H9 (cell line): ENCODE measurements around the gene GGT1. TPM values are rescaled to one million over a fixed set of nuclear protein-coding genes. Genes with fewer than 3 reads are reported as not detected.
A peak's percentile ranks its signal among the peaks of the same experiment; 100 is the strongest.

Experiments
- DNase-seq: peaks from one replicate; pipeline ENCODE4 v3.0.0-alpha.2; 2017
- H2AFZ ChIP-seq: one replicate; pipeline ENCODE4 v1.6.1; 2013; ENCODE audit warnings: mild to moderate bottlenecking, low read length, control low read depth, moderate library complexity
- H2AK5ac ChIP-seq: 2 replicates; pipeline ENCODE4 v1.6.1; 2013; ENCODE audit warnings: low read length, control low read depth, mixed read lengths; ENCODE audit not compliant: insufficient read length
- H2BK120ac ChIP-seq: one replicate; pipeline ENCODE4 v1.6.1; 2013; ENCODE audit warnings: low read depth, mild to moderate bottlenecking, low read length, control low read depth, inconsistent platforms; ENCODE audit not compliant: poor library complexity, severe bottlenecking
- H2BK12ac ChIP-seq: 2 replicates; pipeline ENCODE4 v1.6.1; 2013; ENCODE audit warnings: low read length, control low read depth, mixed read lengths, low read depth; ENCODE audit not compliant: insufficient read length
- H2BK15ac ChIP-seq: 2 replicates; pipeline ENCODE4 v1.6.1; 2013; ENCODE audit warnings: low read depth, low read length, control low read depth
- H2BK20ac ChIP-seq: one replicate; pipeline ENCODE4 v1.6.1; 2013; ENCODE audit warnings: low read depth, mild to moderate bottlenecking, low read length, control low read depth, inconsistent platforms; ENCODE audit not compliant: poor library complexity, severe bottlenecking
- H2BK5ac ChIP-seq: 2 replicates; pipeline ENCODE4 v1.6.1; 2013; ENCODE audit warnings: low read length, control low read depth, mixed read lengths; ENCODE audit not compliant: insufficient read length
- H3K14ac ChIP-seq: 2 replicates; pipeline ENCODE4 v1.6.1; 2013; ENCODE audit warnings: low read length, control low read depth; ENCODE audit not compliant: insufficient read depth
- H3K18ac ChIP-seq: 2 replicates; pipeline ENCODE4 v1.6.1; 2013; ENCODE audit warnings: low read depth, mild to moderate bottlenecking, mixed read lengths, low read length, control low read depth; ENCODE audit not compliant: insufficient read length
- H3K23ac ChIP-seq: 2 replicates; pipeline ENCODE4 v1.6.1; 2013; ENCODE audit warnings: low read length, control low read depth, mixed read lengths, low read depth; ENCODE audit not compliant: insufficient read length
- H3K23me2 ChIP-seq: 2 replicates; pipeline ENCODE4 v1.6.1; 2013; ENCODE audit warnings: low read depth, mild to moderate bottlenecking, mixed read lengths, low read length, control low read depth; ENCODE audit not compliant: insufficient read length, poor library complexity, severe bottlenecking
- H3K27ac ChIP-seq: 2 replicates; pipeline ENCODE4 v1.5.1; 2013; ENCODE audit warnings: low read length, control low read depth, mixed read lengths, low read depth; ENCODE audit not compliant: insufficient read length
- H3K27me3 ChIP-seq: 2 replicates; pipeline ENCODE4 v1.6.1; 2013; ENCODE audit warnings: low read length, control low read depth, inconsistent platforms; ENCODE audit not compliant: insufficient read depth
- H3K4ac ChIP-seq: 2 replicates; pipeline ENCODE4 v1.6.1; 2013; ENCODE audit warnings: low read depth, mild to moderate bottlenecking, control low read depth, inconsistent platforms, low read length, moderate library complexity
- H3K4me1 ChIP-seq: 2 replicates; pipeline ENCODE4 v1.6.1; 2013; ENCODE audit warnings: low read length, control low read depth, inconsistent platforms; ENCODE audit not compliant: insufficient read depth
- H3K4me2 ChIP-seq: 2 replicates; pipeline ENCODE4 v1.6.1; 2013; ENCODE audit warnings: low read length, control low read depth, mixed read lengths; ENCODE audit not compliant: insufficient read length, insufficient read depth
- H3K56ac ChIP-seq: 2 replicates; pipeline ENCODE4 v1.6.1; 2013; ENCODE audit warnings: low read depth, mild to moderate bottlenecking, mixed read lengths, low read length, control low read depth; ENCODE audit not compliant: insufficient read length
- H3K79me1 ChIP-seq: 2 replicates; pipeline ENCODE4 v1.6.1; 2013; ENCODE audit warnings: low read depth, mild to moderate bottlenecking, moderate library complexity, low read length, control low read depth, inconsistent platforms; ENCODE audit not compliant: insufficient read depth, poor library complexity, severe bottlenecking
- H3K79me2 ChIP-seq: 2 replicates; pipeline ENCODE4 v1.6.1; 2013; ENCODE audit warnings: low read length, control low read depth, inconsistent platforms; ENCODE audit not compliant: insufficient read depth
- H3K9ac ChIP-seq: 2 replicates; pipeline ENCODE4 v1.6.1; 2013; ENCODE audit warnings: low read length, control low read depth, mixed read lengths; ENCODE audit not compliant: insufficient read length; ENCODE audit errors: extremely low read depth
- H3K9me3 ChIP-seq: one replicate; pipeline ENCODE4 v1.6.1; 2013; ENCODE audit warnings: low read depth, low read length, inconsistent platforms; ENCODE audit not compliant: control insufficient read depth
- H3T11ph ChIP-seq: one replicate; pipeline ENCODE4 v1.6.1; 2013; ENCODE audit warnings: mild to moderate bottlenecking, low read length, control low read depth, inconsistent platforms
- H4K20me1 ChIP-seq: one replicate; pipeline ENCODE4 v1.6.1; 2013; ENCODE audit not compliant: control insufficient read depth, insufficient read length, insufficient read depth
- H4K5ac ChIP-seq: 2 replicates; pipeline ENCODE4 v1.6.1; 2013; ENCODE audit warnings: low read depth, mild to moderate bottlenecking, mixed read lengths, low read length, control low read depth; ENCODE audit not compliant: insufficient read length
- H4K8ac ChIP-seq: replicated peaks from 2 replicates; pipeline ENCODE4 v1.6.1; 2013; ENCODE audit warnings: low read length, control low read depth, mixed read lengths, low read depth; ENCODE audit not compliant: insufficient read length
- H4K91ac ChIP-seq: 2 replicates; pipeline ENCODE4 v1.6.1; 2013; ENCODE audit warnings: low read depth, mild to moderate bottlenecking, moderate library complexity, mixed read lengths, low read length, control low read depth; ENCODE audit not compliant: insufficient read length
- H3K27ac Mint-ChIP-seq, 3 experiments: 2 replicates in 2 of 3; 3 replicates in 1 of 3; pipeline ENCODE4 v1.8.0; 2020 to 2021; ENCODE audit warnings: mixed read lengths in 3 of 3, mild to moderate bottlenecking in 1 of 3, moderate library complexity in 1 of 3
- H3K27me3 Mint-ChIP-seq: 2 replicates; pipeline ENCODE4 v1.8.0; 2021; ENCODE audit warnings: low read depth, mild to moderate bottlenecking, moderate library complexity, mixed read lengths
- H3K36me3 Mint-ChIP-seq, 3 experiments: 2 replicates in 2 of 3; 3 replicates in 1 of 3; pipeline ENCODE4 v1.8.0; 2020 to 2021; ENCODE audit warnings: low read depth in 3 of 3, mixed read lengths in 3 of 3; ENCODE audit not compliant: insufficient read depth in 1 of 3
- H3K4me1 Mint-ChIP-seq, 2 experiments: 2 replicates each; pipeline ENCODE4 v1.8.0; 2020; ENCODE audit warnings: mixed read lengths in 2 of 2
- H3K4me3 Mint-ChIP-seq, 2 experiments: 2 replicates in 1 of 2; 3 replicates in 1 of 2; pipeline ENCODE4 v1.8.0; 2020 to 2021; ENCODE audit warnings: mild to moderate bottlenecking in 2 of 2, mixed read lengths in 2 of 2, moderate library complexity in 1 of 2
- H3K9me3 Mint-ChIP-seq, 2 experiments: 2 replicates in 1 of 2; 3 replicates in 1 of 2; pipeline ENCODE4 v1.8.0; 2020; ENCODE audit warnings: mild to moderate bottlenecking in 2 of 2, mixed read lengths in 2 of 2, moderate library complexity in 1 of 2
- WGBS: extraction: QIAGEN DNeasy Blood & Tissue Kit; methylation state at CpG from one replicate; pipeline ENCODE4 v1.1.7; 2013; ENCODE audit warnings: missing lambda C conversion rate, low lambda C conversion rate, mixed read lengths; ENCODE audit not compliant: insufficient read length; ENCODE audit errors: extremely low coverage; 5-methylcytosine and 5-hydroxymethylcytosine counted together
- total RNA-seq: library from RNA; stranded (reverse); gene quantifications from 2 replicates; pipeline ENCODE4 v1.2.1, GENCODE V29; 2021
- TF ChIP-seq, protein P1 (sequence below): fragments of 200-600 bp; sonication (generic); conservative IDR thresholded peaks from 3 replicates; pipeline ENCODE4 v1.8.0; 2021; ENCODE audit warnings: antibody characterized with exemption, mild to moderate bottlenecking

GGT1 gene
- total RNA-seq, 1 experiment from 2014 or later, result 20.5 TPM

DNA sequence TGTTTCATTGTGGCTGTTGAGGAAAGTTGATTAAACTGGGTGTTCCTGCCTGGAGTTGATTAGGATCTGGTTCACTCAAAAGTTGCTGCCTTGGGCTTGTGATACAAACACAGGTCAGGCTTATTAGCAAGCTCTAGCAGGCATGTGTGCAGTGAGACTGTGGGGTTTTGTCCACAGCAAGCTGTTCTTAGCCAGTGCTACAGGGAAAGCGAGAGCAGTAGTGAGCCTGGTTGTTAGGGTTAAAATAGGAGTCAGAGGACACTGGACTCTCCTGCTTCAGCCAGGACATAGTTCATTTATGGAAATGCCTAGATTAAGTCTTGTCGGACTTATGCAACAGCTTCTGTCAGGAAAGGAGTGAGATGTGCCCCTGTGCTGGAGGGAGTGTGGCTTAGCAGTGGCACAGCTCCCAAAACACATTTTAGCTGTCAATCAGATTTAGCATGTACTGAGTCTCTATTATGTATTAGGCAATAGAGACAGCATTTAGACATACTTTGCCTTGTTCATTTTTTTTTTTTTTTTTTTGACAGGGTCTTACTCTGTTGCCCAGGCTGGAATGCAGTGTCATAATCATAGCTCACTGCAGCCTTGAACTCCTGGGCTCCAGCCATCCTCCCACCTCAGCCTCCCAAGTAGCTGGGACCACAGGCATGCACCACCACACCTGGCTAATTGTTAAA lies 38.5 kb upstream of the GGT1 start:
- peaks cover 5% of the 10 kb centered on the region for H3K79me1 ChIP-seq
- H3K23ac ChIP-seq, result no peak overlapping the region
- peak overlapping the region; percentile 17 for H3K9ac ChIP-seq
- H2AK5ac ChIP-seq, result no peak overlapping the region
- H2AFZ ChIP-seq, result no peak overlapping the region
- no peak overlapping the region for H3K18ac ChIP-seq
- H3K9me3 Mint-ChIP-seq, result no peaks in the 10 kb centered on the region
- H2BK12ac ChIP-seq, result no peak overlapping the region
- no peak overlapping the region for H2BK15ac ChIP-seq
- H3K56ac ChIP-seq, result no peak overlapping the region
- H3K14ac ChIP-seq, result no peak overlapping the region
- H4K91ac ChIP-seq, result no peak overlapping the region
- H3K27me3 Mint-ChIP-seq, result no peaks in the 10 kb centered on the region
- H3K36me3 Mint-ChIP-seq, result peaks cover 29 to 65% (median 52%) of the 10 kb centered on the region in 3 experiments
- no peaks in the 10 kb centered on the region for H3K9me3 ChIP-seq
- no peaks in the 10 kb centered on the region for H4K20me1 ChIP-seq
- H2BK5ac ChIP-seq, result no peak overlapping the region
- H3T11ph ChIP-seq, result no peak overlapping the region
- H3K4ac ChIP-seq, result no peak overlapping the region
- no peak overlapping the region for H4K5ac ChIP-seq
- no peak overlapping the region for H3K27ac ChIP-seq
- H4K8ac ChIP-seq, result no peak overlapping the region
- no peak overlapping the region for H3K4me3 Mint-ChIP-seq
- no peaks in the 10 kb centered on the region for H3K4me1 Mint-ChIP-seq
- H3K23me2 ChIP-seq, result no peaks in the 10 kb centered on the region
- TF ChIP-seq, protein P1, sequence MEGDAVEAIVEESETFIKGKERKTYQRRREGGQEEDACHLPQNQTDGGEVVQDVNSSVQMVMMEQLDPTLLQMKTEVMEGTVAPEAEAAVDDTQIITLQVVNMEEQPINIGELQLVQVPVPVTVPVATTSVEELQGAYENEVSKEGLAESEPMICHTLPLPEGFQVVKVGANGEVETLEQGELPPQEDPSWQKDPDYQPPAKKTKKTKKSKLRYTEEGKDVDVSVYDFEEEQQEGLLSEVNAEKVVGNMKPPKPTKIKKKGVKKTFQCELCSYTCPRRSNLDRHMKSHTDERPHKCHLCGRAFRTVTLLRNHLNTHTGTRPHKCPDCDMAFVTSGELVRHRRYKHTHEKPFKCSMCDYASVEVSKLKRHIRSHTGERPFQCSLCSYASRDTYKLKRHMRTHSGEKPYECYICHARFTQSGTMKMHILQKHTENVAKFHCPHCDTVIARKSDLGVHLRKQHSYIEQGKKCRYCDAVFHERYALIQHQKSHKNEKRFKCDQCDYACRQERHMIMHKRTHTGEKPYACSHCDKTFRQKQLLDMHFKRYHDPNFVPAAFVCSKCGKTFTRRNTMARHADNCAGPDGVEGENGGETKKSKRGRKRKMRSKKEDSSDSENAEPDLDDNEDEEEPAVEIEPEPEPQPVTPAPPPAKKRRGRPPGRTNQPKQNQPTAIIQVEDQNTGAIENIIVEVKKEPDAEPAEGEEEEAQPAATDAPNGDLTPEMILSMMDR, result no peak
- H3K4me1 ChIP-seq, result no peaks in the 10 kb centered on the region
- no peak overlapping the region for H2BK20ac ChIP-seq
- 0 out of 7 replicates have a peak overlapping the region, but pooled peaks of 1 of the 3 experiments have one; percentile 8 for H3K27ac Mint-ChIP-seq
- WGBS, result no CpG with 5 or more reads among the region's 2 CpGs
- no peak for DNase-seq
- H2BK120ac ChIP-seq, result no peak overlapping the region
- H3K27me3 ChIP-seq, result no peaks in the 10 kb centered on the region
- H3K79me2 ChIP-seq, result peaks cover 45% of the 10 kb centered on the region
- no peak overlapping the region for H3K4me2 ChIP-seq
